ENCODE data around the gene PADI6. TPM values are rescaled to one million over a fixed set of nuclear protein-coding genes. Genes with fewer than 3 reads are reported as not detected.

PADI6 gene
- total and polyA plus RNA-seq, 2 of the 8 experiments (the other 6 are each of a cell fraction or from before 2014, with no cell fraction given) = not detected

DNA sequence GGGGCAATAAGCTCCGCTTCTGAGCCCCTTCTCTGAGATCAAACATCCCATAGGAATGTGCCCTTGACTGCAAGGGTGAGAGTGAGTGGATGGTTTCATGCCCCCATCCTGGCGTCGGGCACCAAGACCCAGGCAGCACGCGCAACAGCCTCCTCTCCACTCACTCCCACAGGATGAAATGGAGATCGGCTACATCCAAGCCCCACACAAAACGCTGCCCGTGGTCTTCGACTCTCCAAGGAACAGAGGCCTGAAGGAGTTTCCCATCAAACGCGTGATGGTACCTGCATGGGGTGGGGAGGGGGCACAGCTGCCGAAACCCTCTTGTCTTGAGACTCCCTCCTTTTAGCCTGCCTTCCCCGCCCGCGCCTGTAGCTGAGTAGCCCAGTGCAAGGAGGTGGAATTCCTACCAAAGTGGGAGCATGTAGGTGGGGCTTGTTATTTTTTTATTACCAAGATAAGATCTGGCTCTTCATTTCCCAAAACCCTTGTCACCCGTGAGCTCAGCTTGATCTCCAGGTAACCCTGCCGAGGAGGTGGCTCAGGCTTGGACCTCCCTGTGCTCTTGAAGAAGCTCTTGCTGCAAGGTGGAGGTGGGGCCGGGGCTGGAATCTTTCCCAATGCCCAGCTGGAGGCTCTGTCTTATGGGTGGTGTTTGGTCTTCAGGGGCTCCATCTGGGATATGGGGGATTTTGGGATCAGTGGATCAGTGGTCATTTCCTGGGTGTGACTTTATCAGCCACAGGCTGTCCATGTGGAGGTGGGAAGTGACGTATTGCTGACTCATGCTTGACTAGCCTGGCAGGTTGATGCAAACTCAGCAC, 24.0 kb upstream of the PADI6 start (continued):
- TF ChIP-seq, protein P1, sequence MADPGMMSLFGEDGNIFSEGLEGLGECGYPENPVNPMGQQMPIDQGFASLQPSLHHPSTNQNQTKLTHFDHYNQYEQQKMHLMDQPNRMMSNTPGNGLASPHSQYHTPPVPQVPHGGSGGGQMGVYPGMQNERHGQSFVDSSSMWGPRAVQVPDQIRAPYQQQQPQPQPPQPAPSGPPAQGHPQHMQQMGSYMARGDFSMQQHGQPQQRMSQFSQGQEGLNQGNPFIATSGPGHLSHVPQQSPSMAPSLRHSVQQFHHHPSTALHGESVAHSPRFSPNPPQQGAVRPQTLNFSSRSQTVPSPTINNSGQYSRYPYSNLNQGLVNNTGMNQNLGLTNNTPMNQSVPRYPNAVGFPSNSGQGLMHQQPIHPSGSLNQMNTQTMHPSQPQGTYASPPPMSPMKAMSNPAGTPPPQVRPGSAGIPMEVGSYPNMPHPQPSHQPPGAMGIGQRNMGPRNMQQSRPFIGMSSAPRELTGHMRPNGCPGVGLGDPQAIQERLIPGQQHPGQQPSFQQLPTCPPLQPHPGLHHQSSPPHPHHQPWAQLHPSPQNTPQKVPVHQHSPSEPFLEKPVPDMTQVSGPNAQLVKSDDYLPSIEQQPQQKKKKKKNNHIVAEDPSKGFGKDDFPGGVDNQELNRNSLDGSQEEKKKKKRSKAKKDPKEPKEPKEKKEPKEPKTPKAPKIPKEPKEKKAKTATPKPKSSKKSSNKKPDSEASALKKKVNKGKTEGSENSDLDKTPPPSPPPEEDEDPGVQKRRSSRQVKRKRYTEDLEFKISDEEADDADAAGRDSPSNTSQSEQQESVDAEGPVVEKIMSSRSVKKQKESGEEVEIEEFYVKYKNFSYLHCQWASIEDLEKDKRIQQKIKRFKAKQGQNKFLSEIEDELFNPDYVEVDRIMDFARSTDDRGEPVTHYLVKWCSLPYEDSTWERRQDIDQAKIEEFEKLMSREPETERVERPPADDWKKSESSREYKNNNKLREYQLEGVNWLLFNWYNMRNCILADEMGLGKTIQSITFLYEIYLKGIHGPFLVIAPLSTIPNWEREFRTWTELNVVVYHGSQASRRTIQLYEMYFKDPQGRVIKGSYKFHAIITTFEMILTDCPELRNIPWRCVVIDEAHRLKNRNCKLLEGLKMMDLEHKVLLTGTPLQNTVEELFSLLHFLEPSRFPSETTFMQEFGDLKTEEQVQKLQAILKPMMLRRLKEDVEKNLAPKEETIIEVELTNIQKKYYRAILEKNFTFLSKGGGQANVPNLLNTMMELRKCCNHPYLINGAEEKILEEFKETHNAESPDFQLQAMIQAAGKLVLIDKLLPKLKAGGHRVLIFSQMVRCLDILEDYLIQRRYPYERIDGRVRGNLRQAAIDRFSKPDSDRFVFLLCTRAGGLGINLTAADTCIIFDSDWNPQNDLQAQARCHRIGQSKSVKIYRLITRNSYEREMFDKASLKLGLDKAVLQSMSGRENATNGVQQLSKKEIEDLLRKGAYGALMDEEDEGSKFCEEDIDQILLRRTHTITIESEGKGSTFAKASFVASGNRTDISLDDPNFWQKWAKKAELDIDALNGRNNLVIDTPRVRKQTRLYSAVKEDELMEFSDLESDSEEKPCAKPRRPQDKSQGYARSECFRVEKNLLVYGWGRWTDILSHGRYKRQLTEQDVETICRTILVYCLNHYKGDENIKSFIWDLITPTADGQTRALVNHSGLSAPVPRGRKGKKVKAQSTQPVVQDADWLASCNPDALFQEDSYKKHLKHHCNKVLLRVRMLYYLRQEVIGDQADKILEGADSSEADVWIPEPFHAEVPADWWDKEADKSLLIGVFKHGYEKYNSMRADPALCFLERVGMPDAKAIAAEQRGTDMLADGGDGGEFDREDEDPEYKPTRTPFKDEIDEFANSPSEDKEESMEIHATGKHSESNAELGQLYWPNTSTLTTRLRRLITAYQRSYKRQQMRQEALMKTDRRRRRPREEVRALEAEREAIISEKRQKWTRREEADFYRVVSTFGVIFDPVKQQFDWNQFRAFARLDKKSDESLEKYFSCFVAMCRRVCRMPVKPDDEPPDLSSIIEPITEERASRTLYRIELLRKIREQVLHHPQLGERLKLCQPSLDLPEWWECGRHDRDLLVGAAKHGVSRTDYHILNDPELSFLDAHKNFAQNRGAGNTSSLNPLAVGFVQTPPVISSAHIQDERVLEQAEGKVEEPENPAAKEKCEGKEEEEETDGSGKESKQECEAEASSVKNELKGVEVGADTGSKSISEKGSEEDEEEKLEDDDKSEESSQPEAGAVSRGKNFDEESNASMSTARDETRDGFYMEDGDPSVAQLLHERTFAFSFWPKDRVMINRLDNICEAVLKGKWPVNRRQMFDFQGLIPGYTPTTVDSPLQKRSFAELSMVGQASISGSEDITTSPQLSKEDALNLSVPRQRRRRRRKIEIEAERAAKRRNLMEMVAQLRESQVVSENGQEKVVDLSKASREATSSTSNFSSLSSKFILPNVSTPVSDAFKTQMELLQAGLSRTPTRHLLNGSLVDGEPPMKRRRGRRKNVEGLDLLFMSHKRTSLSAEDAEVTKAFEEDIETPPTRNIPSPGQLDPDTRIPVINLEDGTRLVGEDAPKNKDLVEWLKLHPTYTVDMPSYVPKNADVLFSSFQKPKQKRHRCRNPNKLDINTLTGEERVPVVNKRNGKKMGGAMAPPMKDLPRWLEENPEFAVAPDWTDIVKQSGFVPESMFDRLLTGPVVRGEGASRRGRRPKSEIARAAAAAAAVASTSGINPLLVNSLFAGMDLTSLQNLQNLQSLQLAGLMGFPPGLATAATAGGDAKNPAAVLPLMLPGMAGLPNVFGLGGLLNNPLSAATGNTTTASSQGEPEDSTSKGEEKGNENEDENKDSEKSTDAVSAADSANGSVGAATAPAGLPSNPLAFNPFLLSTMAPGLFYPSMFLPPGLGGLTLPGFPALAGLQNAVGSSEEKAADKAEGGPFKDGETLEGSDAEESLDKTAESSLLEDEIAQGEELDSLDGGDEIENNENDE (IDR thresholded peaks at IDR 0.05; ENCODE audit: insufficient replicate concordance, low read length) = no peak
